Mammary epithelial cell (primary cell): ENCODE results near the gene DDX47.

Experiments
- CTCF ChIP-seq, 2 donors: IDR thresholded peaks in 1 of 2; conservative IDR thresholded peaks in 1 of 2; 2 replicates each; pipeline ENCODE4 v1.5.1; 2011 to 2012; ENCODE audit warnings: inconsistent platforms in 2 of 2, low read length in 2 of 2, mild to moderate bottlenecking in 2 of 2, control low read depth in 1 of 2, low read depth in 1 of 2; ENCODE audit not compliant: insufficient read depth in 1 of 2; ENCODE audit errors: extremely low read depth in 1 of 2
- EZH2 ChIP-seq: IDR thresholded peaks from 2 replicates; pipeline ENCODE4 v1.6.1; 2012; ENCODE audit warnings: low read length, inconsistent platforms, borderline replicate concordance

GRCh38 chr12:12797794-12798152, 15.4 kb upstream of the DDX47 start:
- TF ChIP-seq EZH2 (no peak), CTCF (conservative IDR thresholded peaks at IDR 0.05 in 1 of 2, IDR thresholded peaks at IDR 0.05 in 1 of 2; ENCODE audit: extremely low read depth in 1 of 2, insufficient read depth in 1 of 2, low read depth in 1 of 2, low read length in 2 of 2) (no peak)
